Putamen (tissue), 1 donor: ENCODE data around the gene PINK1.

Experiments used
- DNase-seq: peaks from one replicate; pipeline ENCODE4 v3.0.0-alpha.2; 2016; ENCODE audit warnings: low spot score

Gene PINK1

GRCh38 chr1:20682571-20683236, 49.4 kb downstream of the PINK1 start:
- no peak for DNase-seq

DNA sequence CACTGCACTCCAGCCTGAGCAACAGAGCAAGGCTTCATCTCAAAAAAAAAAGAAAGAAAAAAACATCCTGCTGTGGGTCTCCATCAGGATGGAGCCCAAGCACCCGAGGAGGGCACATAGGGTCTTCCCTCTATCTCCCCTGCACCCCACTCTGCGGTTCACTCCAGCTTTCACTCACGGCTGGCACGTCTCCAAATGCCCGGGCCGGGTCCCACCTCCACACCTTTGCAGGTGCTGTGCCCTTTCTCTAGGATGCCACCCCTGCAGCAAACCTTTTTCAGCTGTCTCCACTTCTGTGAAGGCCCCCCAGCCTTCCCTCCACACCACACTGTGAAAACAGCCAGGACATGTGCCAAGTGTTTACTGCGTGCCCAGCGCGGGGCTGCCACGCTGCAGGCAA, 50.4 kb downstream of the PINK1 start:
- DNase-seq, result no peak

GRCh38 chr1:20684050-20684620, 50.9 kb downstream of the PINK1 start:
- no peak for DNase-seq

DNA sequence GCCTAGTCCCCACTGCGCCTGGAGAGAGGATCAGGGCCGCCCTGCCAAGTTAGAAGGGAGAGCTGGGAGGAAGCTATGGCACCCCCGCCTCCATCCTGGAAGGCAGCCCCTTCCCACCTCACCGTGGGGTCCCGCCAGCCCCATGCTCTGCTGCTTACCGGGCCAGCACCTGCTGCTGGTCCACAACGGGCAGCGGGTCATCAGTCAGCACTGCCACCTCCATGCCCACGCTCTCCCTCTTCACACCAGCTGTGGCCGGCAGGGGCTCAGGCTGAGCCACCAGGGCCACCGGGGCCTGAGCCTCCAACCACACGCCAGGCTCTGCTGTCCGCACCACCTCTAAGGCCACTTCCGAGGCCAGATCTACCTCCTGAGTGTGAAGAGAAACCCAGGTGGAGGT, 51.4 kb downstream of the PINK1 start:
- no peak for DNase-seq

DNA sequence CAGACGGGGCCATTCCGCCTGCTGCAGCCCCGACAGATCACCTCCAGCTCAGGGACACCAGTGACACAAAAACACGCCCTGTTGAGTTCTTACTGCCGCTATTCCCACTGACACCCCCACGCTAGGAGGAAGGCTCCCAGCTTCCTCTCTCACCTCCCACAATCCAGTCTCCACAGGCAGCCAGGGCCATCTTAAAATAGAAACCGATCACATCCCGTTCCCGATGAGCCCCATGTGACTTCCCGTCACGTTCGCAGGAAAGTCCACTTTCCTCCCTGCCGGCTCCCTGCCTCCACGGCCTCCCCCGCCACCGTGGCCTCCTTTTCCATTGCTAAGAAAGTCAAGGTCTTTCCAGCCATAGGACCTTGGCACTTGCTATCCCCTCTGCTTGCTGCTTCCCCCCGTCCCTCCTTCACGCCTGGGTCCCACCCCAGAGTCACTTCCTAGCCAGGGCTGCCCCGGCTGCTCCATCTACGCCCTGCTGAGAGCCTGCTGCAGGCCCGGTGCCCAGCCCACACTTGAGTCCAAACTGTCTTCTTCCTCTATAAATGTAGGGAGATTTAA, 51.9 kb downstream of the PINK1 start:
- DNase-seq, result peak; percentile 69

- DNase-seq, result no peak
These were observed 52.5 kb downstream of the PINK1 start for GRCh38 chr1:20685741-20686140.

DNA sequence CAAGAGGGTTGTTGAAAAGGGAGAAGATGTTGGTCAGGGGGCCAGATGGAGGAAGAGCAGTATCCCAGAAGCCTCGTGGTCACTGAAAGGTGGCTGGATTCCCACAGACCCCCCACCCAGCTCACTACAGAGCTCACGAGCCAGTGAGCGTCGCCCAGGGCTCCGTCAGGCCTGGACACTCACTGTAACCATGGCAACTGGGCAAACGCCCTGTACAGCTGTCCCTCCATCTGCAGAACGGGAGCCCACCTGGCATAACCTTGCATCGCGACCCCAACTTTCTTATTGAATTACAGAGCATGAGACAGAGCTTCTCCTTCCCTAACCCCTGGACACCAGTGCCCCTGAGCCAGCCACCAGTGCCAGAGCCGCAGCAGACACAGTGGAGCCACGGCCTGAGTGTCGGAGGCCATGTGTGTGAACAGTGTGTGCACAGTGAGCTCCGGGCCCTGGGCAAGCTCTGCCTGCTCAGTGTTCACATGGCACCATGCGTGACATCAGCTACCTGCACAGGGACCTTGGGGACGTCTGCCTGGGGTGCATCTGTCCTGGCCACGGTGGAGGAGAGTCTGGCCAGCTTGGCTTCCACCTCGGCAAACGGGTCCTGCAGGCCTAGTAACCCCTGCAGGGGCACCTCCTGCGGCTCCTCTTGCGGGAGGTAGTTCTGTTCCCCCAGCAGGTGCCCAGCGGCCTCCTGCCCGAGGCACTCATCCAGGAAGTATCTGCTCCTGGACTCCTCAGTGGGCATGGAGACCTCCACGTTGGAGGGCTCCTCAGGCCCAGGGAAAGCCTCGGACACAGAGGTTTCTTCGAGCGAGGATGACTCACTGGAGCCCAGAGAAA, 53.8 kb downstream of the PINK1 start:
- DNase-seq, result no peak

GRCh38 chr1:20689645-20690056, 56.4 kb downstream of the PINK1 start:
- DNase-seq, result no peak

DNA sequence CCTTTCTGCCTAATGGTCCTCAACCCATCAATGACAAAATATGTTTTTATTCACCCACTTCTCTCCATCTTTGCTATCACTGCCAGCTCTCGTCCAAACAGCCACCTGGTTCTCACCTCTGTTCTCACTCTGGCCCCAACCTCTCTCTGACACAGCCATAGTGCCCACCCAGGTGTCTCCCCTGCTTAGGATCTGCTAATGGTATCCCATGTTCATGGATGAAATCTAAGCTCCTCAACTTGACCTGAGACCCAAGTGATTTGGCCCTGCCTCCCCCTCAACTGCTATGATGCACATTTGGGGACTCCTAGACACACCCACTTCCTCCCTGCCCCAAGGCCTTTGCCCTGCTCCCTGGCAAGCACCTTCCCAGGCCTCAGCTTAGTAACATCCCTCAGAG, 58.6 kb downstream of the PINK1 start:
- no peak for DNase-seq

DNA sequence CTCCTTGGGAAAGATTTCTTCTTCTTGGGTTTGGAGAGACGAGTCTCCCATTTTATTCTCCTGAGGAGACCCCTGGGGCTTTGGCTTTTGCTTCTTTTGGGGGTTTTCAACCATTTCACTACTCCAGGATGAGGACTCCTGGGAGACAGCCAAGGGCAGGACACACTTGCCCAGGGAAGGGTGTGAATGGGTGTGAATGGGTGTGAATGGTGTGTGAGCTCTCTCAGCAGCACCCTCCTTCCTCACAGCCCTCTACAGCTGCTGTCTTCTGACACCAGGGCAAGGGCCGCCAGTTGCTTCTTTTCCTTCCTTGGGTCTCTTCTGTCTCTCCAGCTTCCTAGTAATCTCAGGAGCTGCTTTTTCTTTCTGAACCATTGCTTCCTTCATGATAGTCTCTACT, 60.4 kb downstream of the PINK1 start:
- no peak for DNase-seq

DNA sequence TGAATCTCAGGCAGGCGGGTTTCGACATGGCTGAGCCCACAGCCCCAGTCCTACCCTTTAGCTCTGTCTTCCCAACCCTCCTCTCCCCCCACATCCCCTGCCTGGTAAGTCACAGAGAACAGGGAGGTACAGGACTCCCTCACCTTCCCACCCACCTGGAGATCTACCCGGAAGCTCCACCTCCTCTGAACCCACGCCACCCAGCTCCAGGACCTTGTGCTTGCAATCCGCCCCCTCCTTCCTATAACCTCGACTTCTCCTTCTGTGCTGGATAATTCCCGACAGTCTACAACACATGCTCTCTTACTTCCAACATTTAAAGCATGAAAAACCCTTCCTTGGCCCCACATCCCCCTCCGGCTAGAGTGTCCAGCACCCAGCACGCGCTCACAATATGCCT, 62.3 kb downstream of the PINK1 start:
- no peak for DNase-seq

- peak; percentile 73 for DNase-seq
These were observed 63.4 kb downstream of the PINK1 start for GRCh38 chr1:20696397-20697333.

GRCh38 chr1:20697563-20697962, 64.3 kb downstream of the PINK1 start:
- DNase-seq, result no peak

- DNase-seq, result no peak
These were observed 65.1 kb downstream of the PINK1 start for GRCh38 chr1:20698195-20698910.

GRCh38 chr1:20699558-20699957, 66.3 kb downstream of the PINK1 start:
- no peak for DNase-seq

DNA sequence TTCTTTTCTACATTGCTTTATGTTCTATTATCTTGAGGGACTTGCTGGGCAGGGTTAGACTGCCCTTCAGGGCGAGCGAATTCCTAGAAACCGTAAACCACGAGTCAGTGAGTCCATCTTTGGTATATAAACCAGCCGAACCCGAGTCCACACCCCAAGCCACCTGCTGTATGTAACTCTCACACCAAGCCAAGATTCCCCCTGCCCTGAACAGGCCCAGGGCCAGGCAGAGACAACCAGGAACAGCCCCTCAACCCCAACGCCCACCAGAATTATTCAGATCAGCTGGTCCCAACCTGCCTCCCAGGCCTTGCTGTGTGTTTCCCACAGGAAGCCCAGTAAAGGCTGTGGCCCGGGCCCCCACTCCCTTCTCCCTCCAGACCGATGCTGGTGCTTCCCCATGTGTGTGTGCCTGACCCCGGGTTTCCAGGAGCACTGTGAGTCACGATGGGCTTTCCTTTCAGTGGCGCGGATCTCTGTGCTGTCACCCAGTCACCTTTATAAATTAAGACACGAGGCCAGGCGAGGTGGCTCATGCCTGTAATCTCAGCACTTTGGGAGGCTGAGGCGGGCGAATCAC, 67.5 kb downstream of the PINK1 start:
- no peak for DNase-seq
